HL-60 (cell line): Measurements from ENCODE around the gene RAP1A.

Source experiments
- DNase-seq, 2 experiments: peaks; one replicate each; pipeline ENCODE4 v3.0.0-alpha.2; 2010 to 2020; ENCODE audit warnings: low read depth in 1 of 2, low spot score in 1 of 2
- H3K27ac ChIP-seq: fragments of 250-450 bp; sonication (Bioruptor Pico); replicated peaks from 2 replicates; pipeline ENCODE4 v1.5.1; 2020; ENCODE audit warnings: mild to moderate bottlenecking, moderate library complexity
- H3K27me3 ChIP-seq: fragments of 250-450 bp; sonication (Bioruptor Pico); 2 replicates; pipeline ENCODE4 v1.5.1; 2021; ENCODE audit warnings: mild to moderate bottlenecking, moderate library complexity; ENCODE audit not compliant: insufficient read depth, poor library complexity, severe bottlenecking
- H3K4me3 ChIP-seq: replicated peaks from 2 replicates; pipeline ENCODE4 v1.5.1; 2011; ENCODE audit warnings: mild to moderate bottlenecking, control low read depth, low read length; ENCODE audit not compliant: insufficient read depth
- CTCF ChIP-seq: IDR thresholded peaks from one replicate; pipeline ENCODE4 v1.5.1; 2011; ENCODE audit warnings: low read length, control low read depth, inconsistent platforms; ENCODE audit not compliant: insufficient read depth
- GABPA ChIP-seq: IDR thresholded peaks from 2 replicates; pipeline ENCODE4 v1.6.1; 2012; ENCODE audit warnings: low read depth
- POLR2AphosphoS5 ChIP-seq: IDR thresholded peaks from 2 replicates; pipeline ENCODE4 v1.6.1; 2012; ENCODE audit warnings: low read depth
- REST ChIP-seq: IDR thresholded peaks from 2 replicates; pipeline ENCODE4 v1.6.1; 2012; ENCODE audit warnings: low read depth; ENCODE audit not compliant: insufficient replicate concordance
- SPI1 ChIP-seq: IDR thresholded peaks from 2 replicates; pipeline ENCODE4 v1.6.1; 2012; ENCODE audit warnings: low read depth, mild to moderate bottlenecking, borderline replicate concordance

RAP1A gene

GRCh38 chr1:111755331-111756123 lies 135.9 kb downstream of the RAP1A start, which contains the start of gene DDX20:
Gene DDX20, plus strand, starts transcription at chr1:111755901. Its CDS starts 24 bp downstream, at chr1:111755925.
- peak within 1 kb of the TSS; percentile 82 for H3K27ac ChIP-seq
- peak within 1 kb of the TSS; percentile 93 for H3K4me3 ChIP-seq
- TF ChIP-seq POLR2AphosphoS5 (peak; percentile 79), SPI1 (no peak), CTCF (peak; percentile 82), REST (peak; percentile 71), GABPA (peak; percentile 64)
- no peaks in the 10 kb centered on the region for H3K27me3 ChIP-seq
- DNase-seq, result peak; percentile 92 to 94

GRCh38 chr1:111756124-111756513 lies 136.5 kb downstream of the RAP1A start:
- no peaks in the 10 kb centered on the region for H3K27me3 ChIP-seq
- TF ChIP-seq REST, result no peak
- TF ChIP-seq GABPA, result no peak
- no peak for TF ChIP-seq POLR2AphosphoS5
- TF ChIP-seq SPI1, result no peak
- TF ChIP-seq CTCF, result no peak
- peak overlapping the region; percentile 82 for H3K27ac ChIP-seq
- DNase-seq, result no peak
- H3K4me3 ChIP-seq, result peak overlapping the region; percentile 93

GRCh38 chr1:111758373-111758772 lies 138.8 kb downstream of the RAP1A start:
- peak in 1 of 2 experiments; percentile 26 for DNase-seq
- no peak for TF ChIP-seq SPI1
- no peak for TF ChIP-seq POLR2AphosphoS5
- TF ChIP-seq GABPA, result no peak
- TF ChIP-seq REST, result no peak
- peak; percentile 9 for TF ChIP-seq CTCF
- Histone ChIP-seq H3K27me3 (no peaks in the 10 kb centered on the region), H3K27ac (no peak overlapping the region), H3K4me3 (no peak overlapping the region)
